HG03439 (cell line): ENCODE results near the gene GON4L.
"Not testable (repeated sequence)": the region's sequence is repeated elsewhere in the genome, so short reads cannot be mapped to it uniquely, and the experiment has no call there.

Experiments used
- ATAC-seq: cut with Tn5 transposase; IDR thresholded peaks from one replicate; pipeline ENCODE4 v1.9.1; 2021; ENCODE audit warnings: mild to moderate bottlenecking, moderate library complexity; ENCODE audit not compliant: unreplicated experiment

GON4L gene

GRCh38 chr1:155872527-155872926, 15.5 kb upstream of the GON4L start:
- no peak for ATAC-seq

GRCh38 chr1:155871390-155871789, 14.4 kb upstream of the GON4L start:
- ATAC-seq = no peak

GRCh38 chr1:155867766-155868165, 10.8 kb upstream of the GON4L start:
- no peak for ATAC-seq

- ATAC-seq = no peak
Measured at GRCh38 chr1:155864393-155864792, 7.4 kb upstream of the GON4L start.

GRCh38 chr1:155861896-155862295, 4.9 kb upstream of the GON4L start:
- no peak for ATAC-seq

- ATAC-seq = no peak
Measured at GRCh38 chr1:155860970-155861510, 4.0 kb upstream of the GON4L start.

GRCh38 chr1:155859881-155860871, 3.2 kb upstream of the GON4L start:
- no peak for ATAC-seq

- peak; percentile 57 for ATAC-seq
Measured at GRCh38 chr1:155859234-155859829, 2.3 kb upstream of the GON4L start, which contains the start of gene SYT11. SYT11 (plus strand) TSS chr1:155859567; CDS start chr1:155859762, 195 bp downstream.

- ATAC-seq = peak; percentile 7
Measured at GRCh38 chr1:155858800-155859233, 1.8 kb upstream of the GON4L start.

GRCh38 chr1:155856257-155856974, 598 bp downstream of the GON4L start:
- no peak for ATAC-seq

- ATAC-seq = no peak
Measured at GRCh38 chr1:155850345-155850744, 6.7 kb downstream of the GON4L start.

GRCh38 chr1:155847823-155848529, 9.0 kb downstream of the GON4L start:
- no peak for ATAC-seq

GRCh38 chr1:155844860-155845421, 12.1 kb downstream of the GON4L start:
- no peak for ATAC-seq

GRCh38 chr1:155840386-155840785, 16.6 kb downstream of the GON4L start:
- no peak for ATAC-seq

- ATAC-seq = no peak
Measured at GRCh38 chr1:155835548-155835947, 21.5 kb downstream of the GON4L start.

GRCh38 chr1:155834927-155835399, 22.1 kb downstream of the GON4L start:
- ATAC-seq = not testable (repeated sequence)

GRCh38 chr1:155834296-155834926, 22.6 kb downstream of the GON4L start:
- ATAC-seq = no peak

GRCh38 chr1:155833665-155834295, 23.2 kb downstream of the GON4L start:
- ATAC-seq = no peak
